Gastrocnemius medialis (tissue), 4 donors: ENCODE measurements around the gene SDC3. TPM values are rescaled to one million over a fixed set of nuclear protein-coding genes. Genes with fewer than 3 reads are reported as not detected.

ENCODE experiments used
- ATAC-seq, 2 donors: fragments of 150-250 bp; one replicate each; pipeline ENCODE4 v1.9.1; 2016
- DNase-seq, 2 donors: peaks; one replicate each; pipeline ENCODE4 v3.0.0-alpha.2; 2019
- H3K27ac ChIP-seq, 4 donors: fragments of 200-600 bp; sonication (generic); 1 replicate in 1 of 4; 2 replicates in 3 of 4; pipeline ENCODE4 v1.5.1; 2016 to 2018; ENCODE audit warnings: mild to moderate bottlenecking in 2 of 4, moderate library complexity in 1 of 4
- H3K27me3 ChIP-seq, 3 donors: fragments of 200-600 bp; sonication (generic) in 2 of 3; 1 replicate in 1 of 3; 2 replicates in 2 of 3; pipeline versions ENCODE4 v1.5.1 to v1.6.0; 2016 to 2019; ENCODE audit warnings: mild to moderate bottlenecking in 1 of 3, moderate library complexity in 1 of 3
- H3K36me3 ChIP-seq, 2 donors: fragments of 200-600 bp; sonication (generic) in 1 of 2; one replicate each; pipeline ENCODE4 v1.5.1; 2017 to 2018
- H3K4me1 ChIP-seq, 2 donors: fragments of 200-600 bp; sonication (generic) in 1 of 2; one replicate each; pipeline ENCODE4 v1.5.1; 2016 to 2017; ENCODE audit warnings: mild to moderate bottlenecking in 2 of 2
- H3K4me3 ChIP-seq, 4 donors: fragments of 200-600 bp; sonication (generic) in 3 of 4; 1 replicate in 1 of 4; 2 replicates in 3 of 4; pipeline ENCODE4 v1.5.1; 2016 to 2019; ENCODE audit warnings: mild to moderate bottlenecking in 2 of 4
- H3K9me3 ChIP-seq, 3 donors: fragments of 200-600 bp; sonication (generic) in 2 of 3; 1 replicate in 1 of 3; 2 replicates in 2 of 3; pipeline ENCODE4 v1.5.1; 2016 to 2019
- POLR2A ChIP-seq, 2 donors: fragments of 450-650 bp; IDR thresholded peaks; one replicate each; pipeline ENCODE4 v1.6.1; 2017; ENCODE audit warnings: antibody characterized with exemption in 2 of 2, mild to moderate bottlenecking in 2 of 2, moderate library complexity in 2 of 2
- in situ Hi-C, 4 donors: fragments of 200-750 bp; cut with MboI; loops; one replicate each; pipeline versions ENCODE4 v1.15.0 to v1.8.0; 2017; ENCODE audit warnings: low sequenced_read_pairs in 4 of 4
- intact Hi-C: fragments of 100-400 bp; cut with DNase I; formaldehyde crosslinking; loops from one replicate; pipeline ENCODE4 v1.15.1; 2023; ENCODE audit warnings: low total_unique reads
- total RNA-seq, 4 donors: library from RNA; depleted of rRNA; stranded (reverse); fragments of >200 nt; gene quantifications; one replicate each; pipeline versions ENCODE4 v1.1.0 to v1.2.3, GENCODE V29; 2016
- TF ChIP-seq, protein P1 (sequence below), 5 experiments: fragments of 450-650 bp in 3 of 5; fragments of 200-600 bp in 2 of 5; sonication (generic) in 2 of 5; IDR thresholded peaks in 4 of 5; conservative IDR thresholded peaks in 1 of 5; 1 replicate in 4 of 5; 2 replicates in 1 of 5; pipeline ENCODE4 v1.5.1; 2016 to 2019; ENCODE audit warnings: antibody characterized with exemption in 5 of 5, mild to moderate bottlenecking in 3 of 5, moderate library complexity in 3 of 5

Gene SDC3
- total RNA-seq, 4 donors from 2014 or later = 2.7 to 5.6 (median 3.0) TPM

- Histone ChIP-seq H3K9me3 (no peaks in the 10 kb centered on the region), H3K4me3 (no peak overlapping the region), H3K36me3 (no peaks in the 10 kb centered on the region), H3K4me1 (peaks cover 0 to 7% of the 10 kb centered on the region in 2 donors), H3K27ac (peak overlapping the region; percentile 45 to 67 (median 63)), H3K27me3 (no peaks in the 10 kb centered on the region)
- in situ Hi-C loops = no loop called here
- TF ChIP-seq, protein P1, sequence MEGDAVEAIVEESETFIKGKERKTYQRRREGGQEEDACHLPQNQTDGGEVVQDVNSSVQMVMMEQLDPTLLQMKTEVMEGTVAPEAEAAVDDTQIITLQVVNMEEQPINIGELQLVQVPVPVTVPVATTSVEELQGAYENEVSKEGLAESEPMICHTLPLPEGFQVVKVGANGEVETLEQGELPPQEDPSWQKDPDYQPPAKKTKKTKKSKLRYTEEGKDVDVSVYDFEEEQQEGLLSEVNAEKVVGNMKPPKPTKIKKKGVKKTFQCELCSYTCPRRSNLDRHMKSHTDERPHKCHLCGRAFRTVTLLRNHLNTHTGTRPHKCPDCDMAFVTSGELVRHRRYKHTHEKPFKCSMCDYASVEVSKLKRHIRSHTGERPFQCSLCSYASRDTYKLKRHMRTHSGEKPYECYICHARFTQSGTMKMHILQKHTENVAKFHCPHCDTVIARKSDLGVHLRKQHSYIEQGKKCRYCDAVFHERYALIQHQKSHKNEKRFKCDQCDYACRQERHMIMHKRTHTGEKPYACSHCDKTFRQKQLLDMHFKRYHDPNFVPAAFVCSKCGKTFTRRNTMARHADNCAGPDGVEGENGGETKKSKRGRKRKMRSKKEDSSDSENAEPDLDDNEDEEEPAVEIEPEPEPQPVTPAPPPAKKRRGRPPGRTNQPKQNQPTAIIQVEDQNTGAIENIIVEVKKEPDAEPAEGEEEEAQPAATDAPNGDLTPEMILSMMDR (IDR thresholded peaks at IDR 0.05 in 4 of 5, conservative IDR thresholded peaks at IDR 0.05 in 1 of 5) = no peak
- TF ChIP-seq POLR2A (IDR thresholded peaks at IDR 0.05) = no peak
- intact Hi-C loops = no loop called here
- ATAC-seq (peak in 1 of 2 donors; percentile 31), DNase-seq (no peak)
These were observed 6.6 kb downstream of the SDC3 start for GRCh38 chr1:30901798-30902581.

DNA sequence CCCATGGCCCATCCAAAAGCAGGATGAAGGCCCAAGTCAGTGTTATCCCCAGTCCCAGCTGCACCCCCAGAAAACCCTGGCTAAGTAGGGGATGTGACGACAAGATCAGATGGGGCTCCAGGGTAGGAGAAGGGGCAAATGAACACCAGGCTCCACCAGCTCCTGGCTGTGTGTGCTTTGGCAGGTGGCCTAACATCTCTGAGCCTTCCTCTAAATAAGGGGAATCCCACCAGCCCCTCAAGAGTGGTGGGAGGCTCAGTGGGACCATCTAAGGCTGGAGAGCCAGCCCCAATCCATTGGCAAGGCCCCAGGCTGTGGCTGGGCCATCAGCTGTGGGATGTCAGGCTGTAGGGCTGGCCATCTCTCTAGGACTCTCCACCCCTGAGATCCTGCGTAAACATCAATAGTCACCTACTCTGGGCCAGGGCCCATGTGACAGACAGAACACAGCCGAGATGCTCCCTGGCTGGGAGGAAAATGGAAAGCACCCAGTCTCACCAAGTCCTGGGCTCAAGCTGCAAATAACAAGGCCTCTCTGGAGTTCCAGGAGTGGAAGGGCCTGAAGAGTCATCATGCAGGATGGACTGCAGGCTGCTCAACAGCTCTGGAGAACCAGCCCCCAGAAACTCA is 7.5 kb downstream of the SDC3 start:
- Histone ChIP-seq H3K4me1 (peaks cover 0 to 7% of the 10 kb centered on the region in 2 donors), H3K27ac (peak overlapping the region in 2 of 4 donors; percentile 60 to 67), H3K4me3 (no peak overlapping the region), H3K36me3 (no peaks in the 10 kb centered on the region), H3K27me3 (no peaks in the 10 kb centered on the region), H3K9me3 (no peaks in the 10 kb centered on the region)
- intact Hi-C loops = no loop called here
- in situ Hi-C loops = no loop called here
- no peak for DNase-seq
- no peak for TF ChIP-seq POLR2A (IDR thresholded peaks at IDR 0.05)
- TF ChIP-seq, protein P1 (IDR thresholded peaks at IDR 0.05 in 4 of 5, conservative IDR thresholded peaks at IDR 0.05 in 1 of 5) = no peak
- no peak for ATAC-seq

DNA sequence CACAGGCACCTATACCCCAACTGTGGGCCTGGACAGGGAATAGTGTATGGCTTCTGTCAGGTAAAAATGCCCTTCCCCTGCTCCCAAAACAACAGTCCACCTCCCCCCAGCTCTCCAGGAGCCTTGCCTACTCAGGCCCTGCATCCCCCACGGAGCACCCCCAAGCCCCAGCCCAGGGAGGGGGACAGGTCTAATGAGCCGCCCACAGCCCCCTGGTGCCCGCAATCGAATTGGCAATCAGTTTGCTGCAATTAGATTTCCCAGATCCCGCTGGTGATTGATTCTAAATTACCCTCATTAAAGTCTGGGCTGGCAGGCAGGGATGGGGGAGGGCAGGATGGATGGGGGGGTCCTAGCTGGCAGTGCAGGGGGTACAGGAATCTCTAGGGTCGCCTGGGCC is 8.1 kb downstream of the SDC3 start:
- peaks cover 0 to 7% of the 10 kb centered on the region in 2 donors for H3K4me1 ChIP-seq
- no peak overlapping the region for H3K4me3 ChIP-seq
- no peaks in the 10 kb centered on the region for H3K27me3 ChIP-seq
- no peak for TF ChIP-seq POLR2A (IDR thresholded peaks at IDR 0.05)
- TF ChIP-seq, protein P1 (IDR thresholded peaks at IDR 0.05 in 4 of 5, conservative IDR thresholded peaks at IDR 0.05 in 1 of 5) = no peak
- DNase-seq (no peak), ATAC-seq (no peak)
- no peak overlapping the region for H3K27ac ChIP-seq
- H3K36me3 ChIP-seq = no peaks in the 10 kb centered on the region
- intact Hi-C loops (no loop called here), in situ Hi-C loops (no loop called here)
- no peaks in the 10 kb centered on the region for H3K9me3 ChIP-seq

DNA sequence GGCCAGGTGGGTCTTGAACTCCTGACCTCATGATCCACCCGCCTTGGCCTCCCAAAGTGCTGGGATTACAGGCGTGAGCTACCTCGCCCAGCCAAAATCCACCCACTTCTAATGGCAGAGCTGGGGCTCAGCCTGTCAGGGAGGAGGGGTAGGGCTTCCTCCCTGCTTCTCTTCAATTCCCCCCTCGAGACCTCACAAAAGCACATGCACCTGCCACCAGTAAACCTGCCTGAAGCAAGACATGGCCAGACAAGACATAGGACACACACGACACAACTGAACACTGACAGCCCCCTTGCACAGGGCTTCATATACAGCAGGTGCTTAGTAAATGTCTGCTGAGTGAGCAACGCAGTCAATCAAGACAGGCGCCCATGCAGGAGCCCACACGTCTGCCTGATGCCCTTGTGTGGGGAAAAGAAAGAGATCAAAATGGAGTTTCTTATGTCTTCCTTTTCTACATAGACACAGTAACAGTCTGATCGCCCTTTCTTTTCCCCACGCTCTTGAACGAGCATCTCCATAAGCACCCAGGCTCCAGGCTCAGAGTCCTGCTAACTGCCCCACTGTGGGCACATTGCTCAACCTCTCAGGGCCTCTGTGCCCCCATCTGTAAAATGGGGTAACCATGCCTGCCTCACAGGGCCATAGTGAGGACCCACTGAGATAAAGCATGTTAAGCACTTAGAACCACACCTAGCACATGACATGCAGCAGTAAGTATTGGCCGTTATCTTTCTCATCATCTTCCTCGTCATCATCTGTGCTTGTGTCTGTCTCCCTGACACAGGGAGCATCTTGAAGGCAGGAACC is 8.8 kb downstream of the SDC3 start:
- ATAC-seq (no peak), DNase-seq (no peak)
- no peaks in the 10 kb centered on the region for H3K36me3 ChIP-seq
- in situ Hi-C loops = no loop called here
- TF ChIP-seq, protein P1 (IDR thresholded peaks at IDR 0.05 in 4 of 5, conservative IDR thresholded peaks at IDR 0.05 in 1 of 5) = no peak
- no peak for TF ChIP-seq POLR2A (IDR thresholded peaks at IDR 0.05)
- no peaks in the 10 kb centered on the region for H3K27me3 ChIP-seq
- H3K27ac ChIP-seq = no peak overlapping the region
- peaks cover 0 to 7% of the 10 kb centered on the region in 2 donors for H3K4me1 ChIP-seq
- no peak overlapping the region for H3K4me3 ChIP-seq
- intact Hi-C loops = no loop called here
- no peaks in the 10 kb centered on the region for H3K9me3 ChIP-seq
